Measurements from ENCODE around the gene ZEB2.

DNA sequence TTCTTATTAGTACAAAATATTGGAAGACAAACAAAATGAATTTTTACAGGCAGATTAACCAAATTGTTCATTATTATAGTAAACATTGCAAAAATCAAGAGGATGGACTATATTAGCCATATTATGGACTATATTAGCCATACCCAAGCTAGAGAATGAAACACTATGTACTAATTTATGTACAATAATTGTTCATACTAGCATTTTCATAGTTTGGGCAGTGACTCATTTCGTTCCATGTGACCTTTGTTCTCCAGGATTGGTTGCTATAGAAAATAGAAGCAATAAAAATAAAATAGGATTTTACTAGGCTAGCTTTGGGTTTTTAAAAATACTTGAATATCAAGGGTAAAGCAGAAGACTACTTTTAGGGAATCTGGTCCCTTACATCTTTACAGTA, 176.8 kb downstream of the ZEB2 start:
- TF ChIP-seq, protein P1, sequence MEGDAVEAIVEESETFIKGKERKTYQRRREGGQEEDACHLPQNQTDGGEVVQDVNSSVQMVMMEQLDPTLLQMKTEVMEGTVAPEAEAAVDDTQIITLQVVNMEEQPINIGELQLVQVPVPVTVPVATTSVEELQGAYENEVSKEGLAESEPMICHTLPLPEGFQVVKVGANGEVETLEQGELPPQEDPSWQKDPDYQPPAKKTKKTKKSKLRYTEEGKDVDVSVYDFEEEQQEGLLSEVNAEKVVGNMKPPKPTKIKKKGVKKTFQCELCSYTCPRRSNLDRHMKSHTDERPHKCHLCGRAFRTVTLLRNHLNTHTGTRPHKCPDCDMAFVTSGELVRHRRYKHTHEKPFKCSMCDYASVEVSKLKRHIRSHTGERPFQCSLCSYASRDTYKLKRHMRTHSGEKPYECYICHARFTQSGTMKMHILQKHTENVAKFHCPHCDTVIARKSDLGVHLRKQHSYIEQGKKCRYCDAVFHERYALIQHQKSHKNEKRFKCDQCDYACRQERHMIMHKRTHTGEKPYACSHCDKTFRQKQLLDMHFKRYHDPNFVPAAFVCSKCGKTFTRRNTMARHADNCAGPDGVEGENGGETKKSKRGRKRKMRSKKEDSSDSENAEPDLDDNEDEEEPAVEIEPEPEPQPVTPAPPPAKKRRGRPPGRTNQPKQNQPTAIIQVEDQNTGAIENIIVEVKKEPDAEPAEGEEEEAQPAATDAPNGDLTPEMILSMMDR (IDR thresholded peaks at IDR 0.05) = no peak
- TF ChIP-seq POLR2A (IDR thresholded peaks at IDR 0.05) = no peak
- no peak for TF ChIP-seq POLR2AphosphoS5 (IDR thresholded peaks at IDR 0.05)
- TF ChIP-seq EP300 (IDR thresholded peaks at IDR 0.05) = no peak

All from stomach (tissue), 4 donors.